ENCODE results near the gene NTN5. TPM values are rescaled to one million over a fixed set of nuclear protein-coding genes. Genes with fewer than 3 reads are reported as not detected.
"Not testable (repeated sequence)": the region's sequence is repeated elsewhere in the genome, so short reads cannot be mapped to it uniquely, and the experiment has no call there.

The NTN5 gene
- polyA plus RNA-seq (ENCODE audit: low read depth in 6 of 6): not detected

GRCh38 chr19:48672994-48673393, at the start of gene NTN5:
Gene NTN5 (minus strand): TSS chr19:48673017. CDS start chr19:48670986, 2,031 bp downstream.
- no peak within 1 kb of the TSS for H3K4me3 Mint-ChIP-seq

GRCh38 chr19:48722196-48722708, 49.4 kb upstream of the NTN5 start:
- peaks cover 12 to 19% (median 18%) of the 10 kb centered on the region in 7 donors for H3K9me3 Mint-ChIP-seq
- peak overlapping the region in 3 of 8 donors; percentile 12 to 63 (median 55) for H3K4me3 Mint-ChIP-seq
- H3K27me3 Mint-ChIP-seq: no peaks in the 10 kb centered on the region
- H3K4me1 Mint-ChIP-seq: peaks cover 30 to 42% (median 38%) of the 10 kb centered on the region in 3 donors
- peaks cover 13 to 20% of the 10 kb centered on the region in 2 donors for H3K36me3 Mint-ChIP-seq
- DNase-seq (no peak), ATAC-seq (ENCODE audit: low read depth in 2 of 2) (no peak)
- peak overlapping the region in 1 of 6 donors; percentile 33 for H3K27ac Mint-ChIP-seq

More at GRCh38 chr19:48672994-48673393, at the start of gene NTN5:
- DNase-seq (no peak), ATAC-seq (ENCODE audit: low read depth in 2 of 2) (no peak)
- Mint-ChIP-seq H3K4me1 (peaks cover 14 to 17% (median 15%) of the 10 kb centered on the region in 3 donors), H3K9me3 (peaks cover 0 to 12% (median 0%) of the 10 kb centered on the region in 7 donors), H3K36me3 (no peaks in the 10 kb centered on the region), H3K27me3 (peaks cover 0 to 5% (median 3%) of the 10 kb centered on the region in 3 donors), H3K27ac (peak within 1 kb of the TSS in 2 of 6 donors; percentile 28 to 65)

- H3K9me3 Mint-ChIP-seq: peaks cover 6 to 10% (median 9%) of the 10 kb centered on the region in 7 donors
- no peaks in the 10 kb centered on the region for H3K27me3 Mint-ChIP-seq
- peaks cover 23 to 33% (median 30%) of the 10 kb centered on the region in 3 donors for H3K4me1 Mint-ChIP-seq
These were observed 47.9 kb upstream of the NTN5 start for GRCh38 chr19:48720613-48721296.

GRCh38 chr19:48720251-48720612, 47.4 kb upstream of the NTN5 start:
- Mint-ChIP-seq H3K4me1 (peaks cover 19 to 30% (median 25%) of the 10 kb centered on the region in 3 donors), H3K4me3 (peak overlapping the region; percentile 85 to 99 (median 96)), H3K27ac (peak overlapping the region in 4 of 6 donors; percentile 86 to 99 (median 96)), H3K9me3 (peaks cover 5 to 6% (median 6%) of the 10 kb centered on the region in 7 donors), H3K36me3 (peaks cover 4 to 8% of the 10 kb centered on the region in 2 donors), H3K27me3 (no peaks in the 10 kb centered on the region)
- DNase-seq (no peak), ATAC-seq (ENCODE audit: low read depth in 2 of 2) (peak; percentile 0)

More at GRCh38 chr19:48720613-48721296, 47.9 kb upstream of the NTN5 start:
- DNase-seq (peak; percentile 80), ATAC-seq (ENCODE audit: low read depth in 2 of 2) (peak; percentile 76 to 77)
- Mint-ChIP-seq H3K4me3 (peak overlapping the region; percentile 85 to 99 (median 96)), H3K36me3 (peaks cover 6 to 10% of the 10 kb centered on the region in 2 donors), H3K27ac (peak overlapping the region; percentile 86 to 99 (median 96))

- DNase-seq (no peak), ATAC-seq (ENCODE audit: low read depth in 2 of 2) (no peak)
- H3K9me3 Mint-ChIP-seq: no peaks in the 10 kb centered on the region
- peak within 1 kb of the TSS; percentile 85 to 99 (median 96) for H3K4me3 Mint-ChIP-seq
- peak within 1 kb of the TSS; percentile 86 to 99 (median 96) for H3K27ac Mint-ChIP-seq
- H3K27me3 Mint-ChIP-seq: no peaks in the 10 kb centered on the region
- H3K4me1 Mint-ChIP-seq: peaks cover 17 to 29% (median 25%) of the 10 kb centered on the region in 3 donors
- peaks cover 0 to under 1% of the 10 kb centered on the region in 2 donors for H3K36me3 Mint-ChIP-seq
These were observed 46.7 kb upstream of the NTN5 start, which contains the start of gene MAMSTR for GRCh38 chr19:48719263-48720171. Gene MAMSTR (minus strand): TSS chr19:48719725. CDS start chr19:48719031, 694 bp downstream.

- no peak for ATAC-seq (ENCODE audit: low read depth in 2 of 2)
These were observed 46.0 kb upstream of the NTN5 start for GRCh38 chr19:48718711-48719231.

GRCh38 chr19:48718106-48718505, 45.3 kb upstream of the NTN5 start:
- Mint-ChIP-seq H3K4me3 (peak overlapping the region in 1 of 8 donors; percentile 10), H3K27ac (peak overlapping the region in 1 of 6 donors; percentile 69), H3K4me1 (peaks cover 26 to 38% (median 37%) of the 10 kb centered on the region in 3 donors)
- DNase-seq; H3K9me3 Mint-ChIP-seq; ATAC-seq (ENCODE audit: low read depth in 2 of 2); H3K36me3 Mint-ChIP-seq; H3K27me3 Mint-ChIP-seq: not testable (repeated sequence)

More at GRCh38 chr19:48718711-48719231, 46.0 kb upstream of the NTN5 start:
- DNase-seq: no peak
- no peaks in the 10 kb centered on the region for H3K27me3 Mint-ChIP-seq
- H3K9me3 Mint-ChIP-seq: no peaks in the 10 kb centered on the region
- no peaks in the 10 kb centered on the region for H3K36me3 Mint-ChIP-seq
- H3K4me1 Mint-ChIP-seq: peaks cover 21 to 32% (median 32%) of the 10 kb centered on the region in 3 donors
- H3K4me3 Mint-ChIP-seq: peak overlapping the region in 4 of 8 donors; percentile 10 to 55 (median 34)
- peak overlapping the region in 4 of 6 donors; percentile 28 to 85 (median 56) for H3K27ac Mint-ChIP-seq

- H3K27ac Mint-ChIP-seq: no peak overlapping the region
- no peaks in the 10 kb centered on the region for H3K36me3 Mint-ChIP-seq
- H3K4me1 Mint-ChIP-seq: peaks cover 25 to 47% (median 41%) of the 10 kb centered on the region in 3 donors
- no peaks in the 10 kb centered on the region for H3K27me3 Mint-ChIP-seq
- H3K4me3 Mint-ChIP-seq: peak overlapping the region in 3 of 8 donors; percentile 47 to 65 (median 53)
- H3K9me3 Mint-ChIP-seq: no peaks in the 10 kb centered on the region
- no peak for ATAC-seq (ENCODE audit: low read depth in 2 of 2)
- DNase-seq: no peak
These were observed 43.9 kb upstream of the NTN5 start for GRCh38 chr19:48716562-48717291.

GRCh38 chr19:48715681-48716171, 42.9 kb upstream of the NTN5 start:
- H3K27me3 Mint-ChIP-seq: no peaks in the 10 kb centered on the region
- no peak for ATAC-seq (ENCODE audit: low read depth in 2 of 2)
- no peak for DNase-seq
- peak overlapping the region in 6 of 8 donors; percentile 25 to 93 (median 80) for H3K4me3 Mint-ChIP-seq
- H3K4me1 Mint-ChIP-seq: peaks cover 20 to 41% (median 36%) of the 10 kb centered on the region in 3 donors
- no peaks in the 10 kb centered on the region for H3K36me3 Mint-ChIP-seq
- peak overlapping the region in 3 of 6 donors; percentile 27 to 83 (median 39) for H3K27ac Mint-ChIP-seq
- no peaks in the 10 kb centered on the region for H3K9me3 Mint-ChIP-seq

- H3K27me3 Mint-ChIP-seq: no peaks in the 10 kb centered on the region
- peak overlapping the region in 3 of 6 donors; percentile 54 to 88 (median 61) for H3K27ac Mint-ChIP-seq
- peak overlapping the region; percentile 78 to 93 (median 88) for H3K4me3 Mint-ChIP-seq
- no peak for DNase-seq
- no peaks in the 10 kb centered on the region for H3K36me3 Mint-ChIP-seq
- no peaks in the 10 kb centered on the region for H3K9me3 Mint-ChIP-seq
- ATAC-seq (ENCODE audit: low read depth in 2 of 2): no peak
- H3K4me1 Mint-ChIP-seq: peaks cover 15 to 36% (median 29%) of the 10 kb centered on the region in 3 donors
These were observed 42.2 kb upstream of the NTN5 start for GRCh38 chr19:48714759-48715675.

All from naive B cell (primary cell).